ENCODE results near the gene CFAP410. TPM values are rescaled to one million over a fixed set of nuclear protein-coding genes. Genes with fewer than 3 reads are reported as not detected.
A peak's percentile ranks its signal among the peaks of the same experiment; 100 is the strongest.

The CFAP410 gene
- total RNA-seq, 3 donors from 2014 or later = 22.2 to 31.1 (median 27.8) TPM

DNA sequence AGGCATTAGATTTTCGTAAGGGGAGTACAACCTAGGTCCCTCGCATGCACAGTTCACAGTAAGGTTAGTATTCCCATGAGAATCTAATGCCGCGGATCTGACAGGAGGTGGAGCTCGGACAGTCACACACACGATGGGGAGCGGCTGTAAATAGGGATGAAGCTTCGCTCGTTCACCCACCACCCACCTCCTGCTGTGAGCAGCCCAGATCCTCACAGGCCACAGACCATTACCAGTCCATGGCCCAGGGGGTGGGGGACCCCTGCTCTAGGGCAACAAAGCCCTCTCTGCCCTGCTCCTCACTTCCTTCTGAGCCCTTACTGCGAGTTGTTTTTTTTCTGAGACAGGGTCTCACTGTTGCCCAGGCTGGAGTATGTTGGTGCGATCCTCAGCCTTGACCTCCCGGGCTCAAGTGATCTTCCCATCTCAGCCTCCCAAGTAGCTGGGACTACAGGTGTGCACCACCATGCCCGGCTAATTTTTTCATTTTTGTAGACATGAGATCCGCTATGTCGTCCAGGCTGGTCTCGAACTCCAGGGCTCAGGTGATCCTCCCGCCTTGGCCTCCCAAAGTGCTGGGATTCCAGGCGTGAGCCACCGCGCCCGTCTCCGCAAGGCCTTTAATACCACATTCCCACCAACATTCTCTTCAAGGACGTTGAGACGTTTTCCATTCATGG is 35.6 kb upstream of the CFAP410 start:
- Histone ChIP-seq H3K27ac (no peak overlapping the region), H3K4me1 (no peaks in the 10 kb centered on the region), H3K36me3 (no peaks in the 10 kb centered on the region), H3K9me3 (peaks cover 0 to 7% of the 10 kb centered on the region in 2 donors), H3K4me3 (no peak overlapping the region), H3K27me3 (peaks cover 0 to 70% of the 10 kb centered on the region in 2 donors)
- no peak for DNase-seq (ENCODE audit: low spot score in 2 of 2)
- no peak for TF ChIP-seq POLR2AphosphoS5 (IDR thresholded peaks at IDR 0.05)
- TF ChIP-seq, protein P1, sequence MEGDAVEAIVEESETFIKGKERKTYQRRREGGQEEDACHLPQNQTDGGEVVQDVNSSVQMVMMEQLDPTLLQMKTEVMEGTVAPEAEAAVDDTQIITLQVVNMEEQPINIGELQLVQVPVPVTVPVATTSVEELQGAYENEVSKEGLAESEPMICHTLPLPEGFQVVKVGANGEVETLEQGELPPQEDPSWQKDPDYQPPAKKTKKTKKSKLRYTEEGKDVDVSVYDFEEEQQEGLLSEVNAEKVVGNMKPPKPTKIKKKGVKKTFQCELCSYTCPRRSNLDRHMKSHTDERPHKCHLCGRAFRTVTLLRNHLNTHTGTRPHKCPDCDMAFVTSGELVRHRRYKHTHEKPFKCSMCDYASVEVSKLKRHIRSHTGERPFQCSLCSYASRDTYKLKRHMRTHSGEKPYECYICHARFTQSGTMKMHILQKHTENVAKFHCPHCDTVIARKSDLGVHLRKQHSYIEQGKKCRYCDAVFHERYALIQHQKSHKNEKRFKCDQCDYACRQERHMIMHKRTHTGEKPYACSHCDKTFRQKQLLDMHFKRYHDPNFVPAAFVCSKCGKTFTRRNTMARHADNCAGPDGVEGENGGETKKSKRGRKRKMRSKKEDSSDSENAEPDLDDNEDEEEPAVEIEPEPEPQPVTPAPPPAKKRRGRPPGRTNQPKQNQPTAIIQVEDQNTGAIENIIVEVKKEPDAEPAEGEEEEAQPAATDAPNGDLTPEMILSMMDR (IDR thresholded peaks at IDR 0.05) = no peak
- no peak for TF ChIP-seq POLR2A (IDR thresholded peaks at IDR 0.05)
- intact Hi-C loops (cut with DNase I; ENCODE audit: low total_unique reads) = no loop called here

DNA sequence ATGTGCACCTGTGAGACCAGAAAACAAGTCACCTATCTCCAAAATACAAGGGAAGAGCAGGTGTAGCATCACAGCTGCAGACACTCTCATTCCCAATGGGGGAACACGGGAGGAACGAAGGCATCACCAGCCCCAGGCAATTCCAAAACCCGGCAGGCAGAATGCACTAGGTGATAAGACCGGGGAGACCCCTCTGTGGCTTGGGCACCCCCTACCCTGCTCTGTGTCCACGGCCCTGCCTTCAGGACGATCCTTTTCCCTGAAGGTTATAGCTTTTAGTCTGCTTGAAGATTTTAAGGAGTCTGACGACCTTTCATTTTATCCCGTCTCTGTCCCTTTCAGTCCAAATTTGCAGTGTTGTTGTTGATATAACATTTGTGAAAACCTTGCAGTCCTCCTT is 33.4 kb upstream of the CFAP410 start:
- Histone ChIP-seq H3K36me3 (no peaks in the 10 kb centered on the region), H3K27ac (no peak overlapping the region), H3K27me3 (peaks cover 0 to 56% of the 10 kb centered on the region in 2 donors), H3K4me3 (no peak overlapping the region), H3K4me1 (no peaks in the 10 kb centered on the region), H3K9me3 (peaks cover 0 to 7% of the 10 kb centered on the region in 2 donors)
- TF ChIP-seq POLR2AphosphoS5 (IDR thresholded peaks at IDR 0.05) = no peak
- TF ChIP-seq, protein P1 (IDR thresholded peaks at IDR 0.05) = no peak
- no peak for TF ChIP-seq POLR2A (IDR thresholded peaks at IDR 0.05)
- no peak for DNase-seq (ENCODE audit: low spot score in 2 of 2)
- intact Hi-C loops (cut with DNase I; ENCODE audit: low total_unique reads) = no loop called here

DNA sequence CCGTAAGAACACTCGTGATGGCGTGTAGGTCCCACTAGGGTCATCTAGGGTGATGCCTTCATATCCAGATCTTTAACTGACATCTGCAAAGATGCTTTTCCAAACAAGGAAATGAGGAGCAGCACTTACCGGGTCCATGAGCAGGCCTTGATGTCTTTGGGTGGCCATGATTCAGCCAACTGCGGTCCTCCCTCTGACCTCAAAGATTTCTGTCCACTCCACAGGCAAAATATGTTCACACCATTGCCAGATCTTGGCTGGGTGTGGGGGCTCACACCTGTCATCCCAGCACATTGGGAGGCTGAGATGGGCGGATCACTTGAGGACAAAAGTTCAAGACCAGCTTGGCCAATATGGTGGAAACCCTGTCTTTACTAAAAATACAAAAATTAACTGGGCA is 32.4 kb upstream of the CFAP410 start:
- Histone ChIP-seq H3K27ac (no peak overlapping the region), H3K9me3 (peaks cover 0 to 7% of the 10 kb centered on the region in 2 donors), H3K4me1 (no peaks in the 10 kb centered on the region), H3K27me3 (peaks cover 0 to 47% of the 10 kb centered on the region in 2 donors), H3K36me3 (no peaks in the 10 kb centered on the region), H3K4me3 (no peak overlapping the region)
- DNase-seq (ENCODE audit: low spot score in 2 of 2) = no peak
- TF ChIP-seq, protein P1 (IDR thresholded peaks at IDR 0.05) = no peak
- TF ChIP-seq POLR2AphosphoS5 (IDR thresholded peaks at IDR 0.05) (no peak), POLR2A (IDR thresholded peaks at IDR 0.05) (no peak)
- intact Hi-C loops (cut with DNase I; ENCODE audit: low total_unique reads) = no loop called here

DNA sequence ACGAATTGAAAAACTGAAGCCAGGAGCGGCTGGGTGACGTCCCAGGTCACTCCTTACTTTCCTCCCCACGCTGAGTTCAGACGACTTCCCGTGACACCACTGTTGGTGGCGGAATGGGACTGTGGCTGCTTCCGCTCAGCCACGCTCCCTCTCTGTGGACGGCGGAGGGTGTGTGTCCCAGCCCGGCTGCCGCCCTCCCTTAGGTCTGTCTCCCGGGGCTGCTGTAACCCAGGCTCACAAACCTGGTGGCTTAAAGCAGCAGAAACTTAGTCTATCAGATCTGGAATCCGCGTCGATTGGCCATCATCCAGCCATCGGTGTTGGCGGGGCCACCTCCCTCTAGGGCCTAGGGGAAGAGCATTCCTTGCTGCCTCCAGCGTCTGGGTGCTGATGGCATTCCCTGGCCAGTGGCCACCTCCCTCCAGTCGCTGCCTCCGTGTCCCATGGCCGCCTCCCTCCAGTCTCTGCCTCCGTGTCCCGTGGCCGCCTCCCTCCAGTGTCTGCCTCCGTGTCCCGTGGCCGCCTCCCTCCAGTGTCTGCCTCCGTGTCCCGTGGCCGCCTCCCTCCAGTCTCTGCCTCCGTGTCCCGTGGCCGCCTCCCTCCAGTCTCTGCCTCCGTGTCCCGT is 31.7 kb upstream of the CFAP410 start:
- TF ChIP-seq, protein P1 (IDR thresholded peaks at IDR 0.05) = no peak
- TF ChIP-seq POLR2AphosphoS5 (IDR thresholded peaks at IDR 0.05) = no peak
- no peak for TF ChIP-seq POLR2A (IDR thresholded peaks at IDR 0.05)
- Histone ChIP-seq H3K4me3 (peak overlapping the region in 1 of 3 donors; percentile 8), H3K36me3 (no peaks in the 10 kb centered on the region), H3K27ac (no peak overlapping the region), H3K27me3 (peaks cover 0 to 41% of the 10 kb centered on the region in 2 donors), H3K4me1 (no peaks in the 10 kb centered on the region), H3K9me3 (peaks cover 0 to 7% of the 10 kb centered on the region in 2 donors)
- intact Hi-C loops (cut with DNase I; ENCODE audit: low total_unique reads) = no loop called here
- no peak for DNase-seq (ENCODE audit: low spot score in 2 of 2)

All from breast epithelium (tissue), 4 donors.